Stimulated activated CD8-positive, alpha-beta memory T cell treated with anti-CD3 and anti-CD28 coated beads, Interleukin-15, amount 100 ng/mL, for 24 hours (primary cell): ENCODE results near the gene KAZALD1.

Source experiments
- DNase-seq: peaks from one replicate; pipeline ENCODE4 v3.0.0-alpha.2; 2020; ENCODE audit warnings: low read depth

Gene KAZALD1

GRCh38 chr10:101067356-101068083 is 5.7 kb downstream of the KAZALD1 start:
- peak; percentile 40 for DNase-seq

GRCh38 chr10:101069441-101069840 is 7.7 kb downstream of the KAZALD1 start:
- DNase-seq = no peak

GRCh38 chr10:101070098-101070497 is 8.3 kb downstream of the KAZALD1 start:
- no peak for DNase-seq

- no peak for DNase-seq
Observed at GRCh38 chr10:101071267-101071884, 9.6 kb downstream of the KAZALD1 start.

GRCh38 chr10:101071885-101072433 is 10.2 kb downstream of the KAZALD1 start:
- DNase-seq = no peak

GRCh38 chr10:101072923-101073322 is 11.1 kb downstream of the KAZALD1 start:
- DNase-seq = no peak

GRCh38 chr10:101073631-101074030 is 11.8 kb downstream of the KAZALD1 start:
- DNase-seq = no peak

- no peak for DNase-seq
Observed at GRCh38 chr10:101075775-101076174, 14.0 kb downstream of the KAZALD1 start.

GRCh38 chr10:101076630-101077029 is 14.8 kb downstream of the KAZALD1 start:
- no peak for DNase-seq

GRCh38 chr10:101079874-101080273 is 18.1 kb downstream of the KAZALD1 start:
- DNase-seq = no peak

GRCh38 chr10:101080933-101081931 is 19.4 kb downstream of the KAZALD1 start:
- DNase-seq = no peak

- DNase-seq = no peak
Observed at GRCh38 chr10:101085846-101086245, 24.1 kb downstream of the KAZALD1 start.

GRCh38 chr10:101087376-101087775 is 25.6 kb downstream of the KAZALD1 start:
- no peak for DNase-seq

GRCh38 chr10:101087965-101088364 is 26.2 kb downstream of the KAZALD1 start:
- no peak for DNase-seq

- no peak for DNase-seq
Observed at GRCh38 chr10:101089520-101090299, 27.9 kb downstream of the KAZALD1 start.

- no peak for DNase-seq
Observed at GRCh38 chr10:101090597-101090996, 28.8 kb downstream of the KAZALD1 start.

- DNase-seq = no peak
Observed at GRCh38 chr10:101091546-101092290, 29.9 kb downstream of the KAZALD1 start.

GRCh38 chr10:101092881-101093354 is 31.1 kb downstream of the KAZALD1 start:
- DNase-seq = no peak

GRCh38 chr10:101094121-101094879 is 32.5 kb downstream of the KAZALD1 start:
- no peak for DNase-seq

GRCh38 chr10:101095004-101095403 is 33.2 kb downstream of the KAZALD1 start:
- no peak for DNase-seq
